CD4-positive, alpha-beta T cell treated with Interleukin-12 subunit alpha and Interleukin-12 subunit beta, for 1 hour (primary cell): Measurements from ENCODE around the gene HLA-DQA2.
A peak's percentile ranks its signal among the peaks of the same experiment; 100 is the strongest.
"Not testable (repeated sequence)": the region's sequence is repeated elsewhere in the genome, so short reads cannot be mapped to it uniquely, and the experiment has no call there.

Experiments used
- DNase-seq: peaks from one replicate; pipeline ENCODE4 v3.0.0-alpha.2; 2020

HLA-DQA2 gene

DNA sequence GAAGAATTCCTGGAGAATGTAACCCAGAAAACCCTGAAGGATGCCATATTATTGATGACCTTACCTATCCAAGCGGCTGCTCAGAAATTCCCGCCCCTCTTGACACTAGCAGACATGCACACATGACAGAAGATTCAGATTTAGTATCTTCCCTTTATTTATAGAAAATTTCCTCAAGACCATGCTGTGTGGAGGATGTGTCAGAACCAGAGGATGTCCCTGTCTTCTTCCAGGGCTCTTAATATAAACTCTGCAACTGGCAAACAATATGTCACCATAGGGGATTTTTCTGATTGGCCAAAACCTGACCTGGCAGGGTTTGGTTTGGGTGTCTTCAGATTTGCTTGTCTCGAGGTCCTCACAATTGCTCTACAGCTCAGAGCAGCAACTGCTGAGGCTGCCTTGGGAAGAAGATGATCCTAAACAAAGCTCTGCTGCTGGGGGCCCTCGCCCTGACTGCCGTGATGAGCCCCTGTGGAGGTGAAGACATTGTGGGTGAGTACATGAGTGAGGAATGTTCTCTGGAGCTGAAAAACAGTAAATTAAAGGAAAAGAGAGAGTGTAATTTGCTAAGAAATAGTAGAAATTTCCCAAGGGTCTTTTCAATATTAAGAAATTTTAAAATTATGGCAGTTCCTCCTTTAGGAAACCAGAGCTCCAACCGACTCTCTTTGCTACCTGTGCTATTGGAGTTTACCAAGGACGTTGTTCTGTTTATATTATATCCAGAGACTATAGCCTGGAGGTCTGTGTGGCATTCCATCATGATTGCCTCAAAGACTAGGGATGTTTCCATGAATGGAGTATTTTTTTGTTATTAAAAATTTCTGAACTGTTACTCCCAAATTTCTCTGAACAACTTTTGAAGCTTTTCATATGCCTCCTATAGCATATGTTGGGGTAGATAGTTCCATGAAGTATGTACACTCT is at the start of gene HLA-DQA2:
TSS of gene HLA-DQA2 (plus strand) at position 361 of the 930 bp plus-strand sequence. CDS start at position 414, 53 bp downstream.
- no peak for DNase-seq

DNA sequence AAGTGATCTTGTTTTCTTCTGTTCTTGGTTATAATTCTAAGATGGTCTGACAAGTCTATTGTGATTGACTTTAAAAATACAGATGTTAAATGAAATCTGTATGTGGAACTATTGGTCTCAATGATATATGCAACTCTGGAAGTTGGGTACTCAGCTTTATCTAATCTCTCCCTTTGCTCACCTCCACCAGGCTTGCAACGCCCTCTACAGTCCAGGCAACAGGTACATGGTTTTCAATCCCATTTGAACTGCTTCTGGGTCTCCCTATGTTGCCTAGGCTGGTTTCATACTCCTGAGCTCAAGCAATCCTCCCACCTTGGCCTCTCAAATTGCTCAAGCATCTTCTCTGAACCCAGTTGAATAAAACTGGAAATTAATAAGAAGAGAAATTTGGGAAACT is 49.2 kb upstream of the HLA-DQA2 start:
- DNase-seq, result peak; percentile 74

DNA sequence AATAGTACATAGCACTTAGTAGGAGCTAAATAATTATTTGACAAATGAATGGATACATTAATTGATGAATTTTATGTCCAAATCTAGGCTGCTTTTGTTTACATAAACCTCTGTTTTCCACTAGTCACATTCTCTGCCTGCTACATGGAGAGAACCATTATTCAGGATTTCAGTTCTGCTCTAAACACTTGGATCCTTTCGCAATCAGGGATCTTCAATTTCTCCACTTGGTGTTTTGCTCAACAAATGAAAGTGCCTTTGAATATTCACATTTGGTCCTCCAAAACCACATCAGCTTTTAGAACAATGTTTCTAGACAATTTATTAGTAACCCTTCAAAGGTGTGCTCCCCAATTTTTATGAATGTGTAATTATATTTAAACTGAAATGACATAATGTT is 44.2 kb upstream of the HLA-DQA2 start:
- DNase-seq, result no peak

DNA sequence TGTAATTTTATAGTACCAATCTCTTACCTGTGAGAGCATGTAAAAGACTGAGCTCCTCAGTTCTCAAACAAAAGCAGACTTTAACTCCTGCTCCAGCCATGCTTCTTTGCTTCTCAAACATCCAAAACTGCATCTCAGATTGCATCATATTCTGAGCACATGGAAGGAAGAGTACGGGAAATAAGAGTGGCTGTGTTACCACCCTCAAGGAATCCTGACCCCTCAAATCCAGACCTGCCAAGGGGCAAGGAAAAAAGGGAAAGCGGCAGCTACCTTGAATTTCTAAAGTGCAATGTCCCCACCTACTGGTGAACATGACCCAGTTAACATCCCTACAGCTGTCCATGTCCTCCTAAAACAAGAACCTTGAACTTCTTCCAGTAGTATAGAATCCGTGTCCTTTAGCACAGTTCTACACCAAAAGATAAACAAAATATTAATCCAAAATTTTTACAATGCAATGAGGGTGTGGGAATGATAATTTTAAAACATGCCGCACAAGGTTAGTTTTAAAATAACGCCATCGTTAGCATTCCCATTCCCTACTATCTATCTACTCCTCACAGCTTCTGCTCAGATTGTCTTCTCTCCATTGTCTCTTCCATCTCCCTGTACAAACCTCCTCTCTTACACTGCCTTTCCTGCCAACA is 40.7 kb upstream of the HLA-DQA2 start:
- peak; percentile 60 for DNase-seq

DNA sequence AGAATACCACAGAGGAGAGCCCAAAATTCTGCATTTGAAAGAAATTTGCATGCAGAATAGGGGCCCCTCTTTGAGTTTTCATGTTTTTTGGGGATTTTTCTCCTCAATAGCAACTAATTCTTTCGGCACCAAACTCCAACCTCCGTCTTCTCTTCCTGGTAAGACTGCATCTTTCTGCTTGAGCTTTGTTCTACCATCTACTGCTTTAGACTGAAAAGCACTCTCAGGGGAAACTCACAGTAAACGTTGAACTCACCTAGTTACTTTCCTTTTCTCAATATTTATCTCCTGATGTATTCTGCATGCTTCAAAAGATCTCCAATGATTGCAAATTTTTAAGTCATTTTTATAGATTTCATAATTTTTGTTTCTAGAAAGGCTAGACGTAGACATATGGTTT is 37.8 kb upstream of the HLA-DQA2 start:
- DNase-seq, result no peak

DNA sequence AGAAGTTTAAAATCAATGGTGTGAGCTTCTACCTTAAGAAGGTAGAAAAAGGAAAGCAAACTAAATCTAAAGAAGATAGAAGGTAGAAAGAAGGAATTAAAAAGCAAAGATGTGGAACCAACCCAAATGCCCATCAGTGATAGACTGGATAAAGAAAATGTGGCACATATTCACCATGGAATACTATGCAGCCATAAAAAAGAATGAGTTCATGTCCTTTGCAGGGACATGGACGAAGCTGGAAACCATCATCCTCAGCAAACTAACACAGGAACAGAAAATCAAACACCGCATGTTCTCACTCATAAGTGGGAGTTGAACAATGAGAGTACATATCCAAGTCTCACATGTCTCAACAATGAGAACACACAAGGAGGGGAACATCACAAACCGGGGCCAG is 36.0 kb upstream of the HLA-DQA2 start:
- DNase-seq, result not testable (repeated sequence)

DNA sequence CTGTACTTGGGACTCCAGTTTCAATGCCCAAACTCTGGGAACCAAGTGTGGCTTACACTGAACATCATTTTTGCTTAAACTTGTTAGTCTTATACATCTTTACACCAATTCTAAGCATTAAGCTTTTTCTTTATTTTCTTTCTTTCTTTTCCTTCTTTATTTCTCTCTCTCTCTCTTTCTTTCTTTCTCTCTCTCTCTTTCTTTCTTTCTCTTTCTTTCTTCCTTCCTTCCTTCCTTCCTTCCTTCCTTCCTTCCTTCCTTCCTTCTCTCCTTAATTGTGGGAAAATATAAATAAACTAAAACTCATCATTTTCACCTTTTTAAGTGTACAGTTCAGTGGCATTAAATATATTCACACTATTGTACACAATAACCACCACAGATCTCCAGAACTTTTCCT is 31.6 kb upstream of the HLA-DQA2 start:
- DNase-seq, result no peak

DNA sequence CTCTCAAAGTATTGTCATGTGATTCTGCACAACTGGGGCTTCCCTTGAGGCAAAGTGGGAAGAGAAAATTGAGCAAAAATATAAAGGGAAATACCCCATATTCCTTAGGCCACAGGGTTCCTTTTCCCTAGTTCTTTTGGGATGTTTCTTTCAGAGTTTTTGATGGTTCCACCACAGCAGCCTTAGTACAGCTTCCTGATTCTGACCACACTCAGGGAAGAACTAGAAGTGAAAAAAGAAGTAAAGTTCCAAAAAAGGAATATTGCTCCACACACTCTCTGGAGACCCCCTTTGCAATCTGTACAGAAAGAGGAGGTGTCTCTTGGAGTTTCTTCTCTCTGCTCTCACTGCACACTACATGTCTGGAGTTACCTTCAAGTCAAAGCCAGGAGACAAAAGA is 27.9 kb upstream of the HLA-DQA2 start:
- DNase-seq, result no peak

DNA sequence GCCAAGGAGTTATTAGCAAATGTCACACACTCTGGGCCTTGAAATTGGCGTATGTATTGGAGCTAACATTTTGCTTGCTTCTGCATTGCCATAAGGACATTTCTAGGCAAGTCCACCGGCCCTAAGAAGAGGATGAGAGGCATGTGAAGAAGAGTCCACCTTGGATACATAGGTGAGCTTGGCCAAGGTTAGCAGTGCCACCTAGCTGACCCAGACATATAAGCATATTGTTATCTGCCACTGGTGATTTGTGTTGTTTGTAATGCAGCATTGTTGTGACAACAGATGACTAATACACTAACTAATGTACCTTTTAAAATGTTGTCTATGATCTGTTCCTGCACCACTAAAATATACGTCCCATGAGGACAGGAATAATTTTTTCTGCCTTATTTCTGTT is 24.8 kb upstream of the HLA-DQA2 start:
- no peak for DNase-seq

DNA sequence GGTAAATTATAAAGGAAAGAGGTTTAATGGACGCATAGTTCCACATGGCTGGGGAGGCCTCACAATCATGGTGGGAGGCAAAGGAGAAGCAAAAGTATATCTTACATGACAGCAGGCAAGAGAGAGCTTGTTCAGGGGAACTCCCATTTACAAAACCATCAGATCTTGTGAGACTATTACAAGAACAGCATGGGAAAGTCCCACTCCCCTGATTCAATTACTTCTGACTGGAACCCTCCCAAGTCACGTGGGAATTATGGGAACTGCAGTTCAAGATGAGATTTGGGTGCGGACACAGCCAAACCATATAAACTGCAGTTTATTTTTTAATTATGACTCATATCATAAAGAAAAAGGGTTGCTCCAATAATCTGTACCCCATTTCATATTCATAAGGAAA is 22.3 kb upstream of the HLA-DQA2 start:
- DNase-seq, result no peak

DNA sequence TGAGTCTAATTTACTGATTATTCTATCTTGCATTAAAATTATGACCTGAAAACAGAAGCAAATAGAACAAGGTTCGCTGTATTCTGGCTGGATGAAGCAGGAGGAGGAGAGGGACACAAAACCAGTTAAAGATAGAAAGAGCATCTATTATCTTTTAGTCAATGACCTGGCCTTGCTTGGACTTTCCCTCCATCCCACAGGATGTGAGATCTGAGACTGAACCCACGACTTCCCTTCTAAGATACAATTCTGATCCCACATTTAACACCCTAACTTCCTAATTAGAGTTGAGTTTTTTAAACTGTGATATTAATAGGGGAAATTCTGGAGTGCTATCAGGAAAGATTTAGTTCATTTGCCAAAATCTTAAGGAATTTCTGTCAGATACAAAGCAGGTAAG is 3.1 kb upstream of the HLA-DQA2 start:
- DNase-seq, result no peak

DNA sequence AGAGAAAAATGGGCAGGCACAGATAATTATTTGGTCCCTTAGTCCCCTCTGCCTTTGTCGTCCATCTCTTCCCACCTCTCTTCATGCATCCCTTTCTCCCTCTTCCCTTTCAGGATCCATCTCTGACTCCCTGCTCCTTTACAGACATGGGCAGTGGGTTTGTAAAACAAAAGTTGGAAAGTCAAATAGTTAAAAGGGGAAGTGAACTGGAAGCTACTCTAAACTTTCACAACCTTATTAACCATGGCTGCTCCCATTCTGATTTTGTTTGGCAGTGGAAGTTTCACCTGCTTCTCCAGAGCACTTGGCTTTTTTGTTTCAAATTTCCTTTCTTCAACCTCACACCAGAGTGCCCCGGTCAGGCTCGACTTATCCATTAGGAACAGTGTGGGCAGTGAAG is 1.2 kb downstream of the HLA-DQA2 start:
- no peak for DNase-seq

DNA sequence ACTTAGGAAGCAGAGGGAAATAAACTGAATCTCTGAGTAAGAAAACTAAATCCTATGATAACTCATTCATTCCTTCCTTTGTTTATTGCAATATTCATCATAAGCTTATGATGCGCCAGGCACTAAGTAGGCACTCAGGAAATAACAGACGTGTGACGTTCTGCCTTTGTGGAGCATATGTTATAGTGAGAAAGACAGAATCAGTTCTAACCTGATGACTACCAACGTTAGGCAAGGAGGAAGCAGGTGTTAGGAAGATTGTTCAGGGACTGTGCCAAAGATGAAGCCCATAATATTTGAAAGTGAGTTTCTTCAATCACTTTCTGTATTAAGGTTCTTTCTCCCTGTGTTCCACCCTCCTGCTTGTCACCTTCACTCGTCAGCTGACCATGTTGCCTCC is 3.6 kb downstream of the HLA-DQA2 start:
- no peak for DNase-seq

DNA sequence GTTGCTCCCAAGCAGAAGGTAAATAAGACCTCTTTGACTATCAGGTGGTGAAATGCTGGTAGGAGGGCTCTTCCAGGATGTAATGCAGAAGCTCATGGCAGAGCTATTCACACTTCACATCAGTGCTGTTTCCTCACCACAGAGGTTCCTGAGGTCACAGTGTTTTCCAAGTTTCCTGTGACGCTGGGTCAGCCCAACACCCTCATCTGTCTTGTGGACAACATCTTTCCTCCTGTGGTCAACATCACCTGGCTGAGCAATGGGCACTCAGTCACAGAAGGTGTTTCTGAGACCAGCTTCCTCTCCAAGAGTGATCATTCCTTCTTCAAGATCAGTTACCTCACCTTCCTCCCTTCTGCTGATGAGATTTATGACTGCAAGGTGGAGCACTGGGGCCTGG is 4.5 kb downstream of the HLA-DQA2 start:
- DNase-seq, result not testable (repeated sequence)

DNA sequence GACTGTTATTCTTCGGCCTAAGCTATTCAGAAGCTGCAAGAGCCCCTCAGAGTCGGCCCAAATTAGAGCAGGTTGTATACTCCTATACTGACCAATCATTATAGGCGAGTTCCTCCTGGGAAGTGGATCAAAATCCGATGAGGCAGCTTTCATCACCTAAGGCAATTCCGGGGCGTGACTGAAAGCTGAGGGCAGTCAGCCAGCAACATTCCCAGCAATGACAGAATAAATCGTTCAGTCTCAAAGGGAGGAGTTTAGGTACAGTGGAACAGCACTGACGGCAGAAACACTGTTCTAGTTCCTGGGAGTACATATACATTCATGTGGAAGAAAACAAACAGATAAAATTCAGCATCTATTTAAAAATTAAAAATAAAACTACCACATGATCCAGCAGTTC is 11.4 kb downstream of the HLA-DQA2 start:
- DNase-seq, result no peak

DNA sequence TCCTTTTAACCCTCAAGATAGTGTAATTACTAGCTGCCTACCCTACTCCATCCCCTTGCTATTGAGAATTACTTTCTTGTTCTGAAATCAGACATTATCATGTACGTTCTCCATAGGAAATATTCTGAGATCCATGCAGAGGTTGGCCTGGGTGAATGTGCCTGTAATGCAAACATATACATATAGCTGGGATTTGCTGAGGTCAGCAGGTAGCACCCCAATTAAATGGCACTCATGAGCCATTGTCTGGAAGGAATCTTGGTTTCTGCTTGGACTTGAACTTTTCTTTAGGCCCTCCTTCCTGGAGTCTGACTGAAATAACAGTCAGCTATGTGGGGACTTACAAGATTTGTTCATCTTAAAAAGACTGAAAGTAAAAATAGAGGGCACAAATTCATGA is 18.5 kb downstream of the HLA-DQA2 start:
- DNase-seq, result no peak

DNA sequence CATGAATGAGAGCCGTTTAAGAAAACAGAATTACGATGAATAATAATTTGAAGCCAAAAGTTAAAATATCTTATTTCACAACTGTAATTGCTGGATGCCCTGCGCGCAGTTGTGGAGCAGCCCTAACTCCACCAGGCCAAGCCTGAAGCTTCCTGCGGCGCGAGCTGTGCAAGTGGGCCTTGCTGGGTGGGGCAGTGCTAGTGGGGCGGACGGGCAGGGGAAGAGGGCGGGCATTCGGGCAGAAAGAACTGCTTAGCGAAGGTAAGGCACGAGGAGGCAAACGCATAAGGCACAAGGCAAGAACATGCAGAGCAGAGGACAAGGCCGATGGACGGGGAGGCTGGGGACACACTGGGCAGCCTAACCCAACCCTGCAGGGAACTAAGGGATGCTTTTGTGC is 19.9 kb downstream of the HLA-DQA2 start:
- DNase-seq, result no peak

DNA sequence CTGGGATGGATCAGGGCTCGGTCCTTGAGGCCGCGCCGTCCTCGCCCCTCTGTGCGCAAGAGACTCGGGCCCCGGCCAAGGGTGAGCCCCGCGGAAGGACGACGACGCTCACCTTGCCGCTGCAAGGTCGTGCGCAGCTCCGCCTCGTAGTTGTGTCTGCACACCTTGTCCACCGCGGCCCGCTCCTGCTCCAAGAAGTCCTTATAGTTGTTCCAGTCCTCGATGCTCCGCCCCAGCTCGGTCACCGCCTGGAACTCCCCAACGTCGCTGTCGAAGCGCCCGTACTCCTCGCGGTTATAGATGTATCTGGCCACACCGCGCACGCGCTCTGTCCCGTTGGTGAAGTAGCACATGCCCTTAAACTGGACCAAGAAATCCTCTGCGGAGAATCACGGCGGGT is 20.4 kb downstream of the HLA-DQA2 start:
- no peak for DNase-seq

DNA sequence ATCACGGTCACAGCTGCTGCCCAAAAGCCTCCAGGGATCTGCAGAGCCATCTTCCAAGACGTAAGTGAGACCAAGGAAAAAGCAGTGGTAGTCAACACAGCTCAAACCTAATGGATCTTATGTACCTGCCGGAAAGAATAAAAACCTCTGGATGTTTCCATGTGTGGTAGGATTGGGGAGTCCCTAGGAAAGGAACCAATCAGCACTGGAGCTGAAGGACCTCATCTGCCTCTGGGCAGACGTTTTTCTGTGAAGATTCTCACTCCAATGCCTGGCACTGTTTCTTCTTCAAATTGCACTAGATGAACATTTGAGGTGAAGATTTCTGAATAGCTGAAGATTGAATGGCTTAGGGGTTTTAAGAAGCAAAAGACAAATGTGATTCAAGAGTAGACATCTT is 22.2 kb downstream of the HLA-DQA2 start, which contains the start of gene HLA-DQB2:
TSS of gene HLA-DQB2 (minus strand) at position 112 of the 400 bp plus-strand sequence. CDS start at position 50, 62 bp downstream.
- no peak for DNase-seq

DNA sequence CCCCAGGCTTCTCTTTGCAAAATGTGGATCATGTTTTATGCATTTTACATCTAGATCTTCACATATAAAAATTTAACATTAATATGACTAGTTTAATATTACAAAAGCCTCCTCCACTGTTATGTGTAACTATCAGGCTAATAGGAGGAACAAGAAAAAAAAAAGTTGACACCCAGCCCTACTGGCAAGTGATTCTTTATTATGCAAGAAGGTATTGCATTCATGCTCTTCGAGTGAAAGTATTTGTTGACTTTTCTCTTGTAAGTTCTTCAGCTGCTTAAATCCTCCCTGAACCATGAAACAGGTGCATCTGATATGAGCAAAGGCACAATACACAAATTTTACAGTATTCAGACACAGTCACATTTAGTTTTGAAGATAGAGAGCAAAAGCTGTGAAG is 22.9 kb downstream of the HLA-DQA2 start:
- DNase-seq, result no peak

DNA sequence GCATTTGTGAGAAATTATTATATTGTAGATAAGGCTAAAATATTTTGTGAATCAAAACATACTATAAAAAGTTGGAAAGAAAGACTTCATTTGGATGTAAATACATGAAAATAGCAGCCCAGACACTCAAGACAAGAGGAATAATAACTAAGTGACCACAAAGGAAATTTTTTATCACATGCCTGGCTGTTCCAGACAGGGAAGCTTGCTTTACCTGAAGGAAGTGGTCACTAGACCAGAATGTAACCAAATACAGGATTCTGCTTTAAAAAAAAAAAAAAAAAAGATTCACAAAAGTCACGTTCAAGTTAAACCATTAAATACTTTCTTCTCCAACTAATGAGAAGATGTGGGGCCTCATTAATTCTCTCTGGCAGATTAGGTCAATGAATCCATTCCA is 31.5 kb downstream of the HLA-DQA2 start:
- no peak for DNase-seq

DNA sequence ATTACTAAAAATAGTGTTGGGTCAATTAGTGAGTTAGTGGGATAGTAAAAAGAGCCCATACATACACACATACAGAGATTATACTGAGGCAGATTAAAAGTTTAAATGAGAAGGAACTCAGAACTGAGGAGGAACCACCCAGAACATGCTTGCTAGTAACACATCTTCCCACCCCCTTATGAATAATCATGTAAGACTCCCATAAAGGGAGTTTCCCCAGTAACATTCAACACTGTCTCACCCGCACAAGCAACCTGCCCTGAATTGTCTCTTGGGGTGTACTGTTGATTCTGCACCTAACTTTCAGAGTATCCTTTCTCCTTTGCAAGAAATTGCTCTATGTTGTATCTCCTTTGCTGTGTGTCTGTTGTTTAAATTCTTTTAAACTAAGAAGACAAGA is 33.2 kb downstream of the HLA-DQA2 start:
- no peak for DNase-seq

DNA sequence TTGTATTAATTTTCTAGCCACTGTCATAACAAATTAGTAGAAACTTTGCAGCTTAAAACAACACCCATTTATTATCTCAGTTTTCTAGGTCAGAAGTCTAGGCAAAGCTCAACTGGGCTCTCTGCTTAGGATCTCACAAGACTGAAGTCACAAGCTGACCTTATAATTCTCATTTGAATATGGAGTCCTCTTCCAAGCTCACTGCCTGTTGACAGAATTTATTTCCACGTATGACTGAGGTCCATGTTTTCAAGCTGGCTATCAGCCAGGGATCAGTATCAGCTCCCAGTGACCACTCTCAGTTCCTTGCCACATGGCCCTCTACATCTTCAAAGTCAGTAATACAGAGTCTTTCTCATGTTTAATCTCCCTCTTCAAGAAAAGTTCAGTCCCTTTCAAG is 33.9 kb downstream of the HLA-DQA2 start:
- no peak for DNase-seq

DNA sequence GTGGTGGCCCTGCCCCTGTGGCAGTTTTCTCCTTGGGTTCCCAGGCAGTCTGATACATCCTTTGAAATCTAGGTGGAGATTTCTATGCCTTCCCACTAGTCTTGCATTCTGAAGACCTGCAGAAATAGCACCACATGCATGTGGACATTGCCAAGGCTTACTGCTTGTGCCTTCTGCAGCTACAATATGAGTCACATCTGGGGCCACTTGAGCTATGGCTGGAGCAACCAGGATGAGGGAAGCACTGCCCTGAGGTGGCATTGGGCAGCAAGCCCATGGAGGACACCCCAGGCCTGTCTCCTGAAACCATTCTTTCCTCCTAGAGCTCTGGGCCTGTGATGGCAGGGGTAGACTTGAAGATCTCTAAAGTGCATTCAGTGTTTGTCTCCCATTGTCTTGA is 37.8 kb downstream of the HLA-DQA2 start:
- DNase-seq, result no peak
